NCI-H187 (cell line): Measurements from ENCODE around the gene PLXND1.

ENCODE experiments used
- DNase-seq, 2 experiments: peaks; one replicate each; lab custom pipeline; 2025; lab: John Stamatoyannopoulos, UW

PLXND1 gene

DNA sequence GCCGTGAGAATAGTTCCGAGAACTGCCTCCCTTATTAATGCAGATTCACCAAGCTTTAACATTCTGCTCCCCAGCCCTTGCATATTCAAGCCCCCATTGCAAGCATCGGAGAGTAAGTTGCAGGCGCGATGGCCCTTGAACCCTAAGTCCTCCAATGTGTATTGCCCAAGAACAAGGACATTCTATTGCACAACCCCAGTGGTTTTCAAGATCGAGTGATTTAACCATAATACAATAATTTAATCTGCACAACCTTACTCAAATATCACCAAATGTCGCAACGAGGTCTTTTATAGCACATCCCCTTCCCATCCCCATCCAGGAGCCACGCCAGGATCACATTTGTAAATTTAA, 21.7 kb upstream of the PLXND1 start:
- no peak for DNase-seq

DNA sequence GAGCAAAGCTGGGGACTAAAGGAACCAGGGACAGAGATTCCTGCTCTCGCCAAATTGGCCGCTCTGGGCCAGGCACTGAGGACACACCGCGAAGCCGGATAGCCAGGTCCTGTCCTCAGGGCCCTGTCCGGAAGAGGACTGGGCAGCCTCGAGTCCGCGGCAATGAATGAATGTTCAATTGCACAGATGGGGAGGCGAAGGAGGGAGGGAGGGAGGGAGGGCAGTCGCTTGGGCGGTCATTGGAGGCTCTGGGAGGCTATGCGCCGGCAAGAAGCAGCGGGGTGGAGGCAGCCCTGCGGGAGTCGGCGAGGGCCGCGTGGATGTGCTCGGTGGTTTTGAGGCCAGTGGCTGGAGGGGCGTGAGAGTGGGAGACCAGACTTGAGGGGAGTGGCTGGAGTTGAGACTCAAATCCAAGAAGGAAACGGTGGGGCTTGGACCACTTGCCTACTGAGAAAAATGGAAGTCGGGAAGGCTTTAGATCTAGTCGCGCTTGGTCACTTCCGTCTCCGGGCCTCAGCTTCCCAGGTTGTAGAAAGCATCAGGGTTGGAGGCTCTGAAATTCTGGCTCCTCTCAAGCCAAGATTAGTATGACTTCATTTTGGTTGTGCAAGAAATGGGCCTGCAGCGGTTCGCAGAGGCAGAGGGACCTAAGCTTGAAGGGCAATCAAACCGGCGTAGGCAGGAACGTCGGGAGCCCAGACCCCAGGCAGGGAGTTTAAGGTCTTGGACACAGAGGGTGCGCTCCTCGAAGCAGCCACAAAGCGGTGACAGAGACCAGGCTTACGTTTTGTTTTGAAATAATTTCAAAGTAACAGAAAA, 21.1 kb upstream of the PLXND1 start:
- peak; percentile 37 to 54 for DNase-seq

DNA sequence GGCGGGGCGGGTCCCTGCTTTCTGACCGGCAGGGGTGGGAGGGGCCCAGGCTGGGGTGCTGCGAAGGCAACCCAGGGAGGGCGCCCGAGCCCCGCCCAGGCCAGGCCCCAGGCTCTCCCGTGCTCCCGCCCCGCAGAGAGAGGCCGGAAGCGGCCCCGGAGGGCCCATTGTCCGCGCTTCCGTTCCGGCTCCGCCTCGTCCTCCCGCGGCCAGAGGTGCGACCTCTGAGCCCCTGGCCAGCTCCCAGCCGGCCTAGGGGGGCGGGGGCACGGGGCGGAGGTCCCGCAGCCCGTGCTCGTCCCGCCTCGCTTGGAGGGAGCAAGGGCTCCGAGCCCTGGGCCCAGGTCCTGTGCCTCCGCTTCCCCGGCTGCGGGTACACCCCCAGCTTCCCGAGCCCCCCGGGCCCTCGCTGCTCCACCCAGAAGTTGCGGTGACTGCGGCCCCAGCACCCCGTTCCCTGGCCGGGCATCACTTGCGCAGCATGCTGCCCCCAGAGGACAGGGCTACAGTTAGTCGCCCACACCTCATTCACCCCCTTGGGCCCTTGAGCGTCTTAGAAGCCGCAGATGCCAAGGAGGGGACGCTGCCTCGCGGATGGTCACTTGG, 20.4 kb upstream of the PLXND1 start:
- peak in 1 of 2 experiments; percentile 50 for DNase-seq

DNA sequence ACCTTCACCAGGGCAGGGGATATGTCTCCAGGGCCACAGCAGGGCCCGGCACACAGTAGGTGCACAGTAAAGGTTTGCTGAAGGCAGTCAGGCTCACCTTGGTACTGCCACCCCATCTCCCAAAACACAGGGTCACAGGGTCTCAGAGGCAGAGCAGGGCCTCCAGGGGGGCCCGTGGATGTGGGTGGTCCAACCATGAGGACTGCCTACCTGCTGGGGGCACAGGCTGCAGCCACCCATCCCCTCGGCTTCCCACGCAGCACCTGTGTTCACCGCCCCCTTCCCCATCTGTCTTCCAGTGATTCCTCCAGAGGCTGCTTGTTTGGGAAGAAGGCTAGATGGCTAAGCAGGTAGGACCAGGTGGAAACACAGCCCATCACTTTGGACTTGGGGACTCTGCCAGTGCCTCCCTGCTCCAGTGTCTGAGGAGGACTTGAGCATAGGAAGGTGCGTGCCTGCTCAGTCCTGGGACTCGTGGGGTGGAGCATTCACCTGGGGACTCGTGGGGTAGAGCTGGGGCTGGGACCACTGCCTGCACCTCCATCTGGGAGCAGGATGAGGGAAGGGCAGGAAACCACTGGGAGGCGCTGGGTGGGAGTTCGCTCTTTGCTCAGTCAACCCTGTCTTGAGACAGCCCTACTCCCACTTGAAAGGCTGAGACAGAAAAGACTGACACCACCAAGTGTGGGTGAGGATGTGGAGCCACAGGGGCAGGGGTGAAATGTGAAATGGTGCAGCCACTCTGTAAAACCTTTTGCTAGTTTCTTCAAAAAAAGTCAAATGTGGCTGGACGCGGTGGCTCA, 18.8 kb upstream of the PLXND1 start:
- DNase-seq: no peak

DNA sequence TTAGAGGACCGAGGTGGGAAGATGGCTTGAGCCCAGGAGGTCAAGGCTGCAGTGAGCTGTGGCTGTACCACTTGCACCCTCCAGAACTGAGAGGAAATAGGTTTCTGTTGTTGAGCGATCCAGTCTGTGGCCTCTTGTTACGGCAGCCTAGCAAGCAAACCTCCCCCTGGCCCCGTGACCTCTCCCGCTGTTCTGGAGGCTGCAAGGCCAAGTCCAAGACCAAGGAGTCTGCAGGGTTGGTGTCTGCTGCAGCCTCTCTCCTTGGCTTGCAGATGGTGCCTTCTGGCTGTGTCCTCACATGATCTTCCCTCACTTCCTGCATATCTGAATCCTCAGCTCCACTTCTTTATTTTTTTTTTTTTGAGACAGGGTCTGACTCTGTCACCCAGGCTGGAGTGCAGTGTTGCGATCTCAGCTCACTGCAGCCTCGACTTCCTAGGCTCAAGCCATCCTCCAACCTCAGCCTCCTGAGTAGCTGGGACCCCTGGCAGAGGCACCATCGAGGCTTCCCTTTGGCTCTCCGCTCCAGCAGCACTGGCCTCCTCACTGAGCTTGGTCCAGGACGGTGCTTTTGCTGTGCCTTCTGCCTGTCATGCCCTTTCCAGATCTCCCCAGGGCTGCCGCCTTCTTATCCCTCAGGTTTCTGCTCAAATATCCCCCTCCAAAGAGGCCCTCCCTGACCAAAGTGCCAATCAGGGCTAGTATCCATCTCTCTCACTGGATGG, 18.0 kb upstream of the PLXND1 start:
- DNase-seq: no peak

DNA sequence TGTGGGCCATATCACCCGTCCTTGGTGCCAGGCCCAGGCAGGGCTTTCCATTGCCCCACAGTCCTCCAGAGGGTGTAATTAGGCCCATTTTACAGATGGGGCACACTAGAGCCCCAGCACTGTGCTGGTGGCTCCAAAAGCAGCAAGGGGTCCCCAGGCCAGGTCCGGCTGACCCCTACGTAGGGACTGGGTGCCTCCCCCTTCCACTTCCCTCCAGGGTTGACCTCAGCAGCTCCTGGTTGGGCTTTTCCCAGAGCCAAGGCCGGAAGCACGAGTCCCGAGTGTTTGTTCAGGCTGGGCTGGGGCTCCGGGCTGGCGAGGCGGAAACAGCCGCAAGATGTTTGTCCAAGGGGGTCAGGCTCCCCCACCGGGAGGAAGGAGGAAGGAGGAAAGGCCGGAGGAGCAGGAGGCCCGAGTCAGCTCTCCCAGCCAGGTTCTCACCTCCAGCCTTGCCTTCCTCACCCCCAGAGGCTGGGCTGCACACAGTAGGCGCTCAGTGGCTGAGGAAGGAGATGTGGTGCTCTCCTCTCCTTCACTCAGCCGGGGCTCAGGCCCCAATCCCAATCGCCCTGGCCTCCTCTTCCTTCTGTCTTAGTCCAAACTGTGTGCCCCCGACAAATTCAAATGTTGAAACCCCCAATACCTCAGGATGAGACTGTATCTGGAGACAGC, 17.1 kb upstream of the PLXND1 start:
- no peak for DNase-seq

DNA sequence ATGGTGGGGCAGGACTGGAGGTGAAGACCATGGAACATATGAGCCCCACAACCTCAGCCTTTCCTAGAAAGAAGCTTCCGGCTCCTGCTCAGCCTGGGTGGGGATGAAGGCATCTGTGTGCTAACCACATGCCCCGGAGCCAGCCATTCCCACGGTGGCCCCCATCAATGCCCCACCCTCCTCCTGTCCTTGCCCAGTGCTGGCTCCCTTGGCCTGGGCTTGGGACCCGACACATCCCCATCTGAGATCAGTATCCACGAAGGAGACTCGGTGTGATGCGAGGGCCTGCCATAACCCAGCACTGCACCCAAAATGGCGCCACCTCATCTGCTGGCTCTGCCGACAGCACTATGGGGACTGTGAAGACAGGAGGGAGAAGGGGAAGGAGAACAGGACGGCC, 16.5 kb upstream of the PLXND1 start:
- DNase-seq: no peak

DNA sequence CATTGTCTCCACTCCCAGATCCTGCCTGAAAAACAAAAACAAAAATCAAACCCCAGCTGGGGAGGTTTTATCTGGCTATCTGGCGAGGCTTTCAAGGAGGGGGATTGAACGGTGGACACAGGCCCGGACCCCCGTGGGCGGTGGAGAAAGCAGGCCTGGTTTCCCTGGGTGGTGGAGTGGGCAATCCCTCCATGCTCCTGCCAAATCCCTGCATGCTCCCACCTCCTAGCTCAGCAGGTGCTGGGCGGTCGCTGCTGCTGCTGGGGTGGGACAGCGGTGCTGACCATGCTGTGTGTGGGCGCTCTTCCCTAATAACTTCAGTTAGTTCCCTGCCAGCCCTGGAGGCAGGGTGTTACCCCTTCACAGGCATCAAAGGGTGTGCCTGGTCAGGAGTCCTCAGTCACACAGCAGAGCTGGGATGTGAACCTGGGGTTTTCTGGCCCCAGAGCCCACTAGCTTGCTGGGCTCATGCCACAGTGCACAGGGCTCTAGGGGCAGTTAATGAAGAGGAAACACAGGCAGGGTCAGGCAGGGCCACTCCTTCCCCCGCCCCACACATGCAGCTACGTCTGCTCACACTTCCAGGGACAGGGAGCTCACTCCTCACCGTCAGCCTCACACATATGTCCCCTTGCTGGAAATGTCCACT, 15.9 kb upstream of the PLXND1 start:
- no peak for DNase-seq

DNA sequence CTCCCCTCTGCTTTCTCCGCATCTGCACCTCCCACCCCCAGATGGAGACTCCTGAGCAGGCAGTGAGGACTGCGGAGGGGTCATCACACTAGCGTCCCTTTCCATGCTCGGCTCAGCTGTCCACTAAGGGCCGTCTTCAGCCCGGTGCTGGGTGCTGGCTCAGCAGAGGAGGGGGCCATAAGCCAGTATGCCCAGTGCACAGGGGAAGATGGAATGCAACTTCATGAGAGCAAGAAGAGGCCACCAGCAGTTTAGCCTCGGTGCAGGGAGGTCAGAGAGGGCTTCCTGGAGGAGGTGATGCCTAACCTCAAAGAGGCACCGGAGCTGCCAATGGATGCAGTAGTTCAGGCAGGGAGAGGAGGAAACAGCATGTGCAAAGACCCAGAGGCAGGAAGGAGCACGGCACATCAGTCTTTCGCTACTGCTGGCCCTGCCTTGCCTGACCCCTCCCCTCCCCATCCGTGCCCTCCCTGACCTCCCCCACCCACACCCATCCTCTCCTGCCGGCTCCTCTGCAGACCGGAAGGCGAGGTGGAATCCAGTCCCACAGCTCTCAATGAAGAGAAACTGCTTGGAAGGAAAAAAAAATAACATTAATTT, 15.2 kb upstream of the PLXND1 start:
- no peak for DNase-seq

DNA sequence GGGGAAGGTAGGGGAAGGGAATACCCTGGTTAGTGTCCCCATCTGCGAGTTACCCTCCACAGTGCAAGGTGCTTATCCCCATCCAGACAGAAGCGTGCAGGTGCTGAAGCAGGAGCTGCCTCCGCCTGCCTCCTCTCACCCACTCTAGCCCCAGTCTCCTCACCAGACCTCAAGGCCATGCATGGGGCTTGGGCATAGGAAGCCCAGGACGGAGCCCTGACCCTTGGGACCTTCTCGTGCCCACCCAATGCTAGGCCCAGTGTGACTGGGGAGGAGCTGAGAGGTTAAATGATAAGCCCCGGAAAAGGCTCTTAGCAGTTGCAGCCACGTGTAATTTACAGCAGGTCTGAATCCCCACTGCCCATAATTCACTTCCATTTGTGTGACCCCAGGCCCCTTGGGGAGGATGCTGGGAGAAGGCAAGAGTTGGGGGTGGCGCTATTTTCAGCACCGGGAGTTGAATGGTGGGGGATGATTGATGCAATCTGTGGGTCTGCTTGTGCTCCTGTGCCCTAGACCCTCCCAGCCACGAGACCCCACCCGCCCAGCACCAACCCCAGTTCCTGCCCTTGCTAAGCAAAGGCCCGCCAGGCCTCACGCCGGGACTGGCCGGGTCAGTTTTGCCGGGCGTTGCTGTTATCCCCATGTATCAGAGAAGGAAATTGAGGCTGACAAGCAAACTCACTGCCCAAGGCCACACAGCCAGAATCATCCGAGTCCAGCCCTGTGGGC, 14.5 kb upstream of the PLXND1 start:
- DNase-seq: no peak

DNA sequence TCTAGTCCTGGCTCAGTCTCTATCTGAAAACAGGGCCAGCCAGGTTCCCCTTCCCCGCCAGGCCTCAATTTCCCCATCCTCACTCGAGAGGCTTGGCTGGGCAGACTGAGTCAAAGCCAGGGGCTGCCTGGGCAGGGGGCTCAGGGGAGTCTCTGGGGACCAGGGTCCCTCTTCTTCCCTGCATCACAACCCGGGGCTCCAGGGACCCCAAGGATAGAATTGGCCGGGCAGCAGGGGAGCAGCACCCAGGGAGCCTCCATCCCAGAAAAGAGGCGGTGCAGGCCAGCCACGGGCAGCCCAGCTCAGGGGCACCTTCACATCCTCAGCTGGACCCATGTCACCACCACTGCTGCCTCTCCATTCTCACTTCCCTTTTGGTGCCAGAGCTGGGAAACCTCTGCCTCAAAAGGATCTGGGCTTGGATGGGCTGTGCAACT, 13.3 kb upstream of the PLXND1 start:
- no peak for DNase-seq

DNA sequence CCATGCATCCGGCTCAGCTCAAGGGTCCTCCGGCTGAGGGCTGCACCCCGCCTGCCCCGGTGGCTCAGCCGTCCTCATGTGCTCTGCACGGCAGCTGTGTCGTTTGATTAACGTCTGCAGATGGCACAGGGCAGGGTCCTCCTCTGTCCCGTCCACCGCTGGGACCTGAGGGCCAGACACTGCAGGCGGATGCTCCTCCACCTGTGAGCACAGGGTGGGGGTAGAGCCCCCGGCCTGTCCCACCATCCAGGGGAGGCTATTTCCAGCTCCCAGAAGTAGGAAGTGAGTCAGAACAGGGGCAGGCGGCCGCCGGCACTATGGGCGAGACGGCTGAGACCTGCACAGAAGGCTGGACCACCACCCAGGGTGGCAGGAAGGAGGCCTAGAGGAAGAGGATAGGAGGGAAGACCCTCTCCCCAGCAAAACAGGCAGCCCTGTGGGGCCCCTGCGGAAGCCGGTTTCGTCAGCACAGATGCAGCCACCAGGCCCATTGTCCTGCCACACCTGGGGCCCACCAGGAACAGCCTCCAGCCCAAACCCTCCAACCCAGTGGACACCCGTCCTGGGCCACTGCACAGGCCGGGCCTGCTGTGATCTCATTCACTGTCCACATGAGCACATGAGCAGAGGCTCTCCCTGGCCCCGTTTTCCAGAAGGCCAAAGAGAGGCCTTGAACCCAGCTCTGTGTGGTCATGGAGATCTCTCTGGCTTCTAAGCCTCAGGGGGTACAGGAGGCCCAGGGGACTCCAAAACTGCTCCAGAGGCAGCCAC, 12.6 kb upstream of the PLXND1 start:
- DNase-seq: no peak

DNA sequence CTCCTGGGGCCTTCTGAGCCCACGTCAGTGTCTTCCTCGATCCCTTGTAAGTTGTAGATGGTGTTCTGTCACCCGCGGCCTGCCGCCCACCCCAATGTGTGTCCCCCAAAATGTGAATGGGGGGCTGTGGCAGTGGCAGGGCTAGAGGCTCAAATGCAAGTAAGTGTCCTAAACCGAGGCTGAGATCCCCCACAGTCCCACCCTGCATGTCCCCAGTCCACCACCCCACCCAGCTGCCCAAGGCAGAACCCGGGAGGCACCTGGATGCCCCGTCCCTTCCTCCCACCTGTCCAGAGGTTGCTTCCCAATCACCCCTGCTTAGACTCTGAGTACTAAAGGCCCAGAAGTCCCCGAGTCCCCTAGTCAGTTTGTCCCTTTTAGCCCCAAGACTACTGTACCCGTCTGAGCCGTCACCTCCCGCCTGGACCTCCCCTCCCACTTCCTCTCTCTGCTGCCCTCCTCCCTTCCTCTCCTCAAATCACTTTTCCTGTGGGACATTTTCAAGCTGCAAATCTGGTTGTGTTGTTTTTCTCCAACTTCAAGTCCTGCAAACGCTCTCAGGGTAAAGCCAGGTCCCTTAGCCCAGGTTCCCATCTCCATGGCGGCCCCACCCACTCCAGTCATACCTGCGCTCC, 11.8 kb upstream of the PLXND1 start:
- no peak for DNase-seq

DNA sequence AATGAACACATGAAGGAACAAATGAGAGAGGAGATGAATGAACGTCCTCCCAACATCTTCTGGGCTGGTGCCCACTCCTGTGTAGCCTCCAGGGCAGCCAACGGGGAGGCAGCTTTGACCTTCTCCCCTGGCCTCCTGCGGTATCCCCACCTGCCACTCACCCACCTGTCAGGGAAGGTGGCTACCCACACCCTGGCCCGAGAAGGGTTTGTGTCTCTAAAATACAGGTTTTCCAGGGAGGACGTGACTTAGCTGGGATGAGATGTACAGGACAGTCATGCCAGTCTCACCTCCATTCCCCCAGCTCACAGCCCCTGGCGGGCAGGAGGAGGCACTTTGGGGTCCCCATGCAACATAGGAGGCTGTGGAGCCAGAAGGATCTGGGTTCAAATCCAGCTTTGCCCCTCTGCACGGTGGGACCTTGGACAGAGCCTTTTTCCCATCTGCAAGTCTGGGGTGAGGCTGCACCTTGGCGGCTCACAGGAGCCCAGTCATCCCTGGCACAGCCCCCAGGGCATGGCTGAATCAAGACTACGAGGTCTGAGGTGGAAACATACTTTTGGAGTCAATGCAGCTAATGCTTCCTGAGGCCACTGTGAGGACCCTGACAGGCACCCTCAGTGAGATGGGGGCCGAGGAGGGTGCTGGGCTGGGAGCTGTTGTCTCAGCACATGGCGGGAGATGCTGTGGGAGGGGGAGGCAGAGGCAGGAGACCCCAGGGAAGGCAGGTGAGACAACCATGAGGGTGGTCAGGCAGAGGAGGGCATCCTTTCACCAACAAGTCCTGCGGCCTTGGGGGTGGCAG, 11.1 kb upstream of the PLXND1 start:
- DNase-seq: no peak

DNA sequence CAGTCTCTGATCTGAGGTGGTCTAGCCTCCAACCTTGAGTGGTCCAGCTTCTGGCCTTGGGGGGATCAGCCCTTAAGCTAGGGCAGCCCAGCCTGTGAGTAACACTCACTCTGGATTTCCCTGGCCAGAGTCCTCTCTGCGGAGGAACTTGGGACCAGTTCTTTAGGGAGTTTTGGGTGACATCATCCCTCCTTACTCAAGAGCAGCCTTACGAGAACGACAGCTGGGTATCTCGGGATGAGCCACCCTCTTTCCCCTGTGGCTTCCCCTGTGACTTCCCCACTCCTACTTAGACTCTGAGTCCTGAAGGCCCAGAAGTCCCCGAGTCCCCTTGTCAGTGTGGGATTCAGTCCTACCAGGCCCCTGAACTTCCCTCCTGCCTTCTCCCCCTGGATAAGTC, 10.2 kb upstream of the PLXND1 start:
- DNase-seq: no peak

DNA sequence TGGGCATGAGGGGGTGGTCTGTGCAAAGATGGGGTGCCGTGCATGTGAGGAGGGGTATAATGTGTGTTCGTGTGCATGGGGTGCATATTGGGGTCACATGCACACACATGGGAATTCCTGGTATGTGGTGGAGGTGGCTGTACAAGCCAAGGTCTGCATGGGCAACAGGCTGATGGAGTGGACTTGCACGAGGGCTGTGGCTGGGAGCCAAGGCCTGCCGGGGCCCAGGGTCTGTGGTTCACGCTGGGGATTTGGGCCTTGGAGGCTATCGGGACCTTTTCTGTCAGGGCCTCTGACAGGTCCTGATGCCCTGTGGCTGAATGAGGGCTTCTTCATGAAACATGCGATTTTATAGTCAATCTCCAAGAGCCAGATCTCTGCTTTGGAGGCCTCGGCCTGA, 9.8 kb upstream of the PLXND1 start:
- no peak for DNase-seq

DNA sequence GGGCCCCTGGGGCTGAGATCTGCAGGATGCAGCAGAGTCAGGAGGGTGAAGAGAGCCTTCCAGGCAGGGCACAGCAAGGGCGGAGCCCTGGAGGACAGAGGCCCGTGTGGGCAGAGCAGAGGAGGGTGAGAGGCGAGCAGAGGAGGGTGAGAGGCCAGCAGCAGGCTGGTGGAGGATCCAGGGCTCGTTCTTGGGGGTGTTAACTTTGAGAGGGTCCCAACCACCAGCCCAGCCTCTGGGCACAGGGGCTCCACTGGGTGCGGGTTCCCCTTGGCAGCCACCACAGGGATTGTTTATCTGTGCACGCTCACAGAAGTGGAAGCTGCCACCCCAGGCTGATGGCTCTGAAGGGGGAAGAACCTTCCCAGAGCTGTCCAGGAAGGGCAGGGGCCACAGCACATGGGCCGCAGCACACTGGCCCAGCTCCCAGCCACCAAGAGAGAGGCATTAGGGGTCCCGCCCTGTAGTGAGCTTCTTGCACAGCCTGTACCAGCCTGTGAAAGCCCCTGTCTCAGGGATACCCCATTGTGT, 9.3 kb upstream of the PLXND1 start:
- DNase-seq: no peak

DNA sequence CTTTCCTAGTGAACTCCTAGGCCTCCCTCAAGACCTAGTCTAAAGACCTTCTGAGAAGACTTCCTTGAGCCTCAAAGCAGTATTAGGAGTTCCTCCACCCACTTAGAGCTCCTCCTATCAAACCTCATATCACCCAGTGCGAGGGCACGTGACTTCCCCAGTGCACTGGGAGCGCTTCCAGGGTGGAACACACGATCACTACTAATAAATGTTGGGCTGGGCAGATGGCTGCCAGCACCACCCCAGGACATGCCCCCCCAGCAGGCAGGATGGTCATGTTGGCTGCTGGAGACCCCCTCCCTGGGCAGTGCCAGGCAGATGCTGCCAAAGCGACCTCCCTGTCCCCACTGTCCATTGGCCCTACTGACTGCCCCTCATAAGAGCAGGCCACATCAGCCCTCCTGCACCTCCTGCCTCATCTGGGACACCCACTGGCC, 8.5 kb upstream of the PLXND1 start:
- DNase-seq: no peak
